Testis (tissue), 3 donors: ENCODE measurements around the gene HIRA. TPM values are rescaled to one million over a fixed set of nuclear protein-coding genes. Genes with fewer than 3 reads are reported as not detected.

Source experiments
- DNase-seq: peaks from one replicate; pipeline ENCODE4 v3.0.0-alpha.2; 2019
- H3K27ac ChIP-seq, 2 donors: fragments of 200-600 bp; sonication (generic); one replicate each; pipeline ENCODE4 v1.5.1; 2019
- H3K27me3 ChIP-seq: fragments of 200-600 bp; sonication (generic); one replicate; pipeline ENCODE4 v1.5.1; 2019
- H3K36me3 ChIP-seq: fragments of 200-600 bp; sonication (generic); one replicate; pipeline ENCODE4 v1.5.1; 2017; ENCODE audit warnings: low read depth; ENCODE audit errors: missing control alignments
- H3K4me1 ChIP-seq: fragments of 200-600 bp; sonication (generic); one replicate; pipeline ENCODE4 v1.5.1; 2019
- H3K4me3 ChIP-seq, 2 donors: fragments of 200-600 bp; sonication (generic); one replicate each; pipeline ENCODE4 v1.5.1; 2017 to 2019
- H3K9me3 ChIP-seq: fragments of 200-600 bp; sonication (generic); one replicate; pipeline ENCODE4 v1.5.1; 2017
- POLR2A ChIP-seq: fragments of 450-650 bp; IDR thresholded peaks from one replicate; pipeline ENCODE4 v1.6.1; 2017; ENCODE audit warnings: antibody characterized with exemption, mild to moderate bottlenecking, moderate library complexity
- WGBS, 2 donors: methylation state at CpG; one replicate each; pipeline ENCODE4 v1.1.5; 2018; 5-methylcytosine and 5-hydroxymethylcytosine counted together
- intact Hi-C: fragments of 100-400 bp; cut with DNase I; formaldehyde crosslinking; loops from one replicate; pipeline ENCODE4 v1.15.1; 2023; ENCODE audit warnings: low total_unique reads
- polyA plus RNA-seq: library from polyadenylated mRNA; stranded (reverse); fragments of 350-450 nt; fragmentation: Illumina TruSeq; extraction: RNeasy Lipid Tissue Mini Kit (QIAGEN cat#74804); gene quantifications from one replicate; pipeline ENCODE4 v1.2.3, GENCODE V29; 2014; ENCODE audit warnings: low read depth, low replicate concordance; ENCODE audit not compliant: insufficient read depth
- total RNA-seq, 2 donors: library from RNA; depleted of rRNA; stranded (reverse); fragments of >200 nt; gene quantifications; one replicate each; pipeline ENCODE4 v1.2.3, GENCODE V29; 2016
- TF ChIP-seq, protein P1 (sequence below), 3 experiments: fragments of 450-650 bp in 2 of 3; fragments of 200-600 bp in 1 of 3; sonication (generic) in 1 of 3; IDR thresholded peaks; one replicate each; pipeline ENCODE4 v1.5.1; 2016 to 2019; ENCODE audit warnings: antibody characterized with exemption in 3 of 3, mild to moderate bottlenecking in 2 of 3, moderate library complexity in 1 of 3

HIRA gene
- total and polyA plus RNA-seq, 3 donors from 2014 or later, result 17.7 to 25.7 (median 21.8) TPM

DNA sequence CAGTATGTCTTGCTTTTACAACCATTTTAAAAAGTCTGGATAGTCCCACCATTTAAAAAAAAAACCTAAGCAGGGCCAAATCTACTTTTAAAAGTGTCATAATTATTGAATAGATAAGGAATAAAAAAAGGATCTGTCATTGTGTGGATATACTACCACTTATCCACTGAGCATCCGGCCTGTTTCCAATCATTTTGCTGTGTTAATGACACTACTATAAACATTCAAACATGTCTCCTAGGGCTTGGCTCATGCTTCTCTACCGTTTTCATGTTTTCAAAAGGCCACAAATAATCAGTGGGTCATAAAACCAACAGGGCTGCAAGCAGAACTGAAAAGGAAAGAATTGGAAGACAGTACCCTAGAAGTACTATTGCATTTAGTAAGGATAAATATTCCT is 28.5 kb upstream of the HIRA start:
- Histone ChIP-seq H3K4me3 (no peak overlapping the region), H3K27me3 (no peaks in the 10 kb centered on the region), H3K27ac (no peak overlapping the region), H3K4me1 (no peaks in the 10 kb centered on the region), H3K9me3 (no peaks in the 10 kb centered on the region), H3K36me3 (no peaks in the 10 kb centered on the region)
- TF ChIP-seq, protein P1, sequence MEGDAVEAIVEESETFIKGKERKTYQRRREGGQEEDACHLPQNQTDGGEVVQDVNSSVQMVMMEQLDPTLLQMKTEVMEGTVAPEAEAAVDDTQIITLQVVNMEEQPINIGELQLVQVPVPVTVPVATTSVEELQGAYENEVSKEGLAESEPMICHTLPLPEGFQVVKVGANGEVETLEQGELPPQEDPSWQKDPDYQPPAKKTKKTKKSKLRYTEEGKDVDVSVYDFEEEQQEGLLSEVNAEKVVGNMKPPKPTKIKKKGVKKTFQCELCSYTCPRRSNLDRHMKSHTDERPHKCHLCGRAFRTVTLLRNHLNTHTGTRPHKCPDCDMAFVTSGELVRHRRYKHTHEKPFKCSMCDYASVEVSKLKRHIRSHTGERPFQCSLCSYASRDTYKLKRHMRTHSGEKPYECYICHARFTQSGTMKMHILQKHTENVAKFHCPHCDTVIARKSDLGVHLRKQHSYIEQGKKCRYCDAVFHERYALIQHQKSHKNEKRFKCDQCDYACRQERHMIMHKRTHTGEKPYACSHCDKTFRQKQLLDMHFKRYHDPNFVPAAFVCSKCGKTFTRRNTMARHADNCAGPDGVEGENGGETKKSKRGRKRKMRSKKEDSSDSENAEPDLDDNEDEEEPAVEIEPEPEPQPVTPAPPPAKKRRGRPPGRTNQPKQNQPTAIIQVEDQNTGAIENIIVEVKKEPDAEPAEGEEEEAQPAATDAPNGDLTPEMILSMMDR (IDR thresholded peaks at IDR 0.05), result no peak
- no peak for TF ChIP-seq POLR2A
- 81 to 85% methylated on average over 2 of the region's 2 CpGs for WGBS, 2 donors
- intact Hi-C loops, result no loop called here
- no peak for DNase-seq

DNA sequence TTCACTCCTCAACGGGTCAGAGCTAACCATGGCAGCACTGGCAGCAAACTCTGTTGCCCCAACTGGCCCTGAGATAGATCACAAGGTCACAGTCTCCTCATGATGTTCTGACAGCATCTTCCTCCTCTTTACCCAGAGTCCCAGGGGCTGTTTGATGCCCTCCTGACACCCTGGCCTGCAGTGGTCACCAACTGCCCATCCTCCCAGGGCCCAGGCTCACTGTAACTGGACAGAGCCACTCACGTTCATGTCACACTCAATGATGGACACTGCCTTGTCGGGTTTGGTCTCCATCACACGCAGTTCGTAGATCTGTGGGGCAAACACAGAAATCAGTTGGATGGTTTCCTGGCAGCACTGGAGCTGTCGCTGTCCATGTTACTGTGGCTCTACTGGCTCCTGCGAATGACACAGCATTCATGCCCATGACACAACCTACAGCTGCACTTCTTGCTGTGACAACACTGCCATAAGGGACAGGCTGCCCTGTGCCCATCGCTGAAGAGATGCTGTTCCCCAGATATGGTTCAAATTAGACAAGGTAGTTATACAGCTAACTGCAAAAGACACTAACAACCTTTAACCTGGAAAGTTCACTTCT is 26.4 kb upstream of the HIRA start:
- DNase-seq, result no peak
- H3K4me1 ChIP-seq, result no peaks in the 10 kb centered on the region
- no peaks in the 10 kb centered on the region for H3K9me3 ChIP-seq
- no peaks in the 10 kb centered on the region for H3K27me3 ChIP-seq
- no peak overlapping the region for H3K27ac ChIP-seq
- TF ChIP-seq POLR2A, result no peak
- TF ChIP-seq, protein P1 (IDR thresholded peaks at IDR 0.05), result no peak
- intact Hi-C loops, result no loop called here
- no peak overlapping the region for H3K4me3 ChIP-seq
- no peaks in the 10 kb centered on the region for H3K36me3 ChIP-seq
- 94 to 97% methylated on average over 8 of the region's 8 CpGs for WGBS, 2 donors

DNA sequence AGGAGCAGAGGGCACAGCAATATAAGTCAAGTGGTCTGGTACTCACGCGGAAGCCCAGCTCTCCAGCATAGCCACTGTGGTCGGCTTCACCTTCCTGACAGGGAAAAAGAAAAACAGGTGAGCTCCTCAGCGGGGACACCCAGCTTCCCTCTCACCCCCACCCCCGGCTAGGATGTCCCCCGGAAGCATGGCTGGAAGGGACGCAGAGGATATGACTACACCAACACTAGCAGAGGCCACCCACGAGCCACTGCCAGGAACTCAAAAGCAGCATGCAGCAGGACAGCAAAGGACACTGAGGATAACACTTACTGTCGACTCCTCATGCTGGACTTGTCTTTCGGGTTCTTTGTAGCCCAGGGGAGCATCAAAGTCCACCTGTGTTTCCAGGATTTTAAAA is 25.0 kb upstream of the HIRA start:
- Histone ChIP-seq H3K36me3 (no peaks in the 10 kb centered on the region), H3K4me3 (no peak overlapping the region), H3K9me3 (no peaks in the 10 kb centered on the region), H3K4me1 (no peaks in the 10 kb centered on the region), H3K27ac (no peak overlapping the region), H3K27me3 (no peaks in the 10 kb centered on the region)
- intact Hi-C loops, result no loop called here
- no peak for DNase-seq
- WGBS, 2 donors, result 90 to 95% methylated on average over 10 of the region's 10 CpGs
- TF ChIP-seq POLR2A, result no peak
- TF ChIP-seq, protein P1 (IDR thresholded peaks at IDR 0.05), result no peak

DNA sequence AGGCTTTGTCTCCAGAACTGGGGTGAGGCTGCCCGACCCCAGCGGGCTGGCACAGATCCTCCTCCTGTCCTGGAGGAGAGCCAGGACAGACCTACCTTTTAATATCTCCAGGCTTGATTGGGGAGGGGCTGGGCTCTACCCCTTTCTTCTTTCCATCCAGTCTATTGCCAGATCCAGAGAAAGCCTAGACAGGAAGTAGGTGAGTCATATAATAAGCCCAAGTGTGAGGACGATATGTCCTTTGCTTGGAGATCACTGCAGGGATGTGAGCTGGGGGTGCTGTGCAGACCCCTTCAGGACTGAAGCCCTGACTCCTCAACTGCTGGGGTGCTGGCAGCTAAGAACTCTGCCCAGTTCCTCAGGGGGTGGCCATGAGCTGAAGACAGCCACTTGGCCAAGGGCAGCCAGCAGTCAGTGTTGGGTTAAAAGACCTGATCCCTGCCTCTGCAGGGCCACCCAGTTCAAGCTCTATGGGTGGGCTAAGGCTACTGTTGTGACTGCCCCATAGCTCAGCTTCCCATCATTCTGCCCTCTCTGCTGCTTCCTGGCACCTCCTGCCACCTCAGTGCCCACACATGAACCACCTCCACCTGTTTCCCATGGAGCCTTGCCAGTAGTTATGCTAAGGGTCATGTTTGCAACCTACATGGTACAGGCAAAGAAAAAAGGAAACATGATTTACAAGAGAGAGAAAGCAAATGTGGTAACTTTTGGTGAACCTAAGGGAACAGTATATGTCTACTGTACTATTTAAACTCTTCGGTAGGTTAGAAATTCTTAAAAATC is 24.2 kb upstream of the HIRA start:
- intact Hi-C loops, result no loop called here
- H3K36me3 ChIP-seq, result no peaks in the 10 kb centered on the region
- WGBS, 2 donors, result 62 to 79% methylated on average over 4 of the region's 4 CpGs

More for the DNA sequence above, 24.2 kb upstream of the HIRA start:
- Histone ChIP-seq H3K9me3 (no peaks in the 10 kb centered on the region), H3K4me3 (no peak overlapping the region), H3K27ac (no peak overlapping the region), H3K27me3 (no peaks in the 10 kb centered on the region), H3K4me1 (no peaks in the 10 kb centered on the region)
- TF ChIP-seq, protein P1 (IDR thresholded peaks at IDR 0.05), result no peak
- no peak for TF ChIP-seq POLR2A
- DNase-seq, result no peak
